HepG2 (cell line): Measurements from ENCODE around the gene DNAJB2. TPM values are rescaled to one million over a fixed set of nuclear protein-coding genes. Genes with fewer than 3 reads are reported as not detected.

Source experiments
- ATAC-seq: fragments of 200-7000 bp; cut with Tn5 transposase; 3 replicates; pipeline ENCODE4 v1.9.1; 2020; ENCODE audit warnings: mild to moderate bottlenecking, moderate library complexity
- BruUV-seq: library from RNA; stranded (reverse); fragments of 400-500 nt; replicated peaks from 2 replicates; lab custom pipeline; 2021; lab: Mats Ljungman, UMichigan
- CTCF ChIA-PET: fragments of 300-600 bp; formaldehyde crosslinking; extraction: SDS; loops from one replicate; lab custom pipeline; 2021; ENCODE audit warnings: low total read pairs, inconsistent platforms, low intra/inter-chr PET ratio; lab: Yijun Ruan, JAX
- POLR2A ChIA-PET: fragments of 350-600 bp; sonication (Branson Sonifier 250); formaldehyde crosslinking; loops from one replicate; lab custom pipeline; 2020; ENCODE audit warnings: antibody characterized with exemption, inconsistent platforms; lab: Yijun Ruan, JAX
- DNase-seq: peaks from one replicate; pipeline ENCODE4 v3.0.0-alpha.2; 2015; ENCODE audit warnings: low spot score
- FAIRE-seq: peaks from 3 replicates; lab custom pipeline; 2011; peaks lifted over from hg19 to GRCh38; lab: Jason Lieb, UNC
- H2AFZ ChIP-seq: one replicate; pipeline ENCODE4 v1.6.1; 2011; ENCODE audit warnings: low read length, inconsistent platforms
- H3K27ac ChIP-seq: fragments of 300-600 bp; 3 replicates; pipeline ENCODE4 v1.8.0; 2011; ENCODE audit warnings: mixed run types, mild to moderate bottlenecking, mixed read lengths, low read length, inconsistent platforms; ENCODE audit not compliant: insufficient read depth; ENCODE audit errors: extremely low read length
- H3K27me3 ChIP-seq, 2 experiments: fragments of 200-600 bp in 1 of 2; 2 replicates in 1 of 2; 3 replicates in 1 of 2; pipeline versions ENCODE4 v1.6.0 to v1.8.0; 2011; ENCODE audit warnings: low read length in 2 of 2, mild to moderate bottlenecking in 2 of 2, moderate library complexity in 2 of 2, inconsistent platforms in 1 of 2; ENCODE audit not compliant: insufficient read depth in 2 of 2, control insufficient read depth in 1 of 2
- H3K36me3 ChIP-seq, 2 experiments: fragments of 200-600 bp in 1 of 2; replicated peaks in 1 of 2; 2 replicates in 1 of 2; 3 replicates in 1 of 2; pipeline versions ENCODE4 v1.5.1 to v1.8.0; 2011; ENCODE audit warnings: low read length in 2 of 2, inconsistent platforms in 1 of 2; ENCODE audit not compliant: insufficient read depth in 2 of 2, control insufficient read depth in 1 of 2
- H3K4me1 ChIP-seq: 2 replicates; pipeline ENCODE4 v1.5.1; 2012; ENCODE audit warnings: low read length, inconsistent platforms; ENCODE audit not compliant: insufficient read depth
- H3K4me2 ChIP-seq: 2 replicates; pipeline ENCODE4 v1.6.0; 2011; ENCODE audit warnings: low read depth, low read length, inconsistent platforms
- H3K4me3 ChIP-seq, 3 experiments: fragments of 200-600 bp in 1 of 3; sonication (generic), shearing (Covaris generic) in 1 of 3; replicated peaks in 1 of 3; 2 replicates each; pipeline ENCODE4 v1.5.1; 2011 to 2016; ENCODE audit warnings: low read length in 3 of 3, inconsistent platforms in 2 of 3, low read depth in 2 of 3, mild to moderate bottlenecking in 2 of 3, control low read depth in 1 of 3, mixed read lengths in 1 of 3; ENCODE audit not compliant: insufficient read depth in 1 of 3
- H3K79me2 ChIP-seq: one replicate; pipeline ENCODE4 v1.6.1; 2011; ENCODE audit warnings: low read length, inconsistent platforms; ENCODE audit not compliant: insufficient read depth
- H3K9ac ChIP-seq: 2 replicates; pipeline ENCODE4 v1.6.0; 2011; ENCODE audit warnings: mild to moderate bottlenecking, low read depth, low read length, inconsistent platforms; ENCODE audit not compliant: insufficient read depth
- H3K9me3 ChIP-seq: 2 replicates; pipeline ENCODE4 v1.5.1; 2012; ENCODE audit warnings: mild to moderate bottlenecking, low read length
- H4K20me1 ChIP-seq: 2 replicates; pipeline ENCODE4 v1.6.0; 2011; ENCODE audit warnings: inconsistent platforms, mild to moderate bottlenecking, low read length, moderate library complexity; ENCODE audit not compliant: insufficient read depth
- ARID5B ChIP-seq: IDR thresholded peaks from 2 replicates; pipeline ENCODE4 v1.4.0; 2020; ENCODE audit warnings: mild to moderate bottlenecking, missing genetic modification reagents
- HNF1B ChIP-seq: sonication (generic); formaldehyde crosslinking; IDR thresholded peaks from 2 replicates; pipeline ENCODE4 v1.5.1; 2020; ENCODE audit warnings: mild to moderate bottlenecking, moderate library complexity, missing genetic modification reagents
- MIER2 ChIP-seq: IDR thresholded peaks from 2 replicates; pipeline ENCODE4 v1.6.1; 2016; ENCODE audit warnings: missing biosample characterization, missing genetic modification reagents
- NFKBIZ ChIP-seq: IDR thresholded peaks from 2 replicates; pipeline ENCODE4 v1.6.1; 2018; ENCODE audit warnings: missing genetic modification reagents, missing compliant biosample characterization
- NFYB ChIP-seq: sonication (generic); formaldehyde crosslinking; IDR thresholded peaks from 2 replicates; pipeline ENCODE4 v1.4.0; 2020; ENCODE audit warnings: missing genetic modification reagents
- NR2F1 ChIP-seq, 2 experiments: fragments of 450-650 bp in 1 of 2; formaldehyde crosslinking in 1 of 2; IDR thresholded peaks; 2 replicates each; pipeline versions ENCODE4 v1.5.0 to v1.6.1; 2016 to 2020; ENCODE audit warnings: mild to moderate bottlenecking in 1 of 2, missing compliant biosample characterization in 1 of 2, missing genetic modification reagents in 1 of 2, moderate library complexity in 1 of 2
- PTBP1 ChIP-seq: fragments of 200-400 bp; formaldehyde crosslinking; IDR thresholded peaks from 2 replicates; pipeline ENCODE4 v1.6.1; 2018; ENCODE audit warnings: low read length, low read depth; ENCODE audit not compliant: poor library complexity, severe bottlenecking
- RXRA ChIP-seq: sonication (generic); formaldehyde crosslinking; IDR thresholded peaks from 2 replicates; pipeline ENCODE4 v1.5.1; 2020; ENCODE audit warnings: missing genetic modification reagents
- TEAD3 ChIP-seq: optimal IDR thresholded peaks from 2 replicates; pipeline ENCODE3; 2016; ENCODE audit warnings: borderline replicate concordance
- ZBTB38 ChIP-seq: sonication (generic); formaldehyde crosslinking; IDR thresholded peaks from 2 replicates; pipeline ENCODE4 v1.5.1; 2020; ENCODE audit warnings: mild to moderate bottlenecking, missing genetic modification reagents
- ZBTB7B ChIP-seq: sonication (generic); formaldehyde crosslinking; IDR thresholded peaks from 2 replicates; pipeline ENCODE4 v1.4.0; 2020; ENCODE audit warnings: missing genetic modification reagents
- ZNF329 ChIP-seq: sonication (generic); formaldehyde crosslinking; IDR thresholded peaks from 2 replicates; pipeline ENCODE4 v1.9.0; 2021; ENCODE audit warnings: low read depth, mild to moderate bottlenecking, missing genetic modification reagents
- ZNF570 ChIP-seq: sonication (generic); formaldehyde crosslinking; IDR thresholded peaks from 2 replicates; pipeline ENCODE4 v1.4.0; 2020; ENCODE audit warnings: mild to moderate bottlenecking, missing genetic modification reagents, borderline replicate concordance
- WGBS: methylation state at CpG from one replicate; pipeline ENCODE4 v1.1.6; 2017; ENCODE audit warnings: low lambda C conversion rate; 5-methylcytosine and 5-hydroxymethylcytosine counted together
- in situ Hi-C: cut with HindIII; loops from 2 replicates; pipeline ENCODE4 v1.10.0; 2017; ENCODE audit warnings: low pct_unique_long_range_greater_than_20kb; ENCODE audit not compliant: extremely low pct_ligation_motif_present
- intact Hi-C: fragments of 100-400 bp; cut with micrococcal nuclease; formaldehyde crosslinking; loops from one replicate; pipeline ENCODE4 v1.10.0; 2022; ENCODE audit not compliant: unreplicated experiment
- polyA plus RNA-seq, 8 experiments: library from polyadenylated mRNA; depleted of rRNA in 3 of 8; stranded (reverse) in 7 of 8; unstranded in 1 of 8; fragments of >200 nt; fragmentation: Illumina TruSeq in 4 of 8; extraction: Trizol in 4 of 8; gene quantifications; 2 replicates each; pipeline versions ENCODE4 v1.2.1 to v1.2.3, GENCODE V29; 2011 to 2016; ENCODE audit warnings: low read depth in 4 of 8, missing spikeins in 1 of 8, mixed read lengths in 1 of 8; ENCODE audit not compliant: insufficient read depth in 1 of 8
- total RNA-seq, 5 experiments: library from RNA; depleted of rRNA; stranded (reverse); fragments of >200 nt; fragmentation: Illumina TruSeq; extraction: Trizol; gene quantifications; 2 replicates each; pipeline ENCODE4 v1.2.3, GENCODE V29; 2016; ENCODE audit warnings: low read depth in 1 of 5
- TF ChIP-seq, protein P1 (sequence below): sonication (generic); formaldehyde crosslinking; IDR thresholded peaks from 2 replicates; pipeline ENCODE4 v1.4.0; 2020; ENCODE audit warnings: mild to moderate bottlenecking, missing genetic modification reagents
- TF ChIP-seq, protein P2 (sequence below): sonication (generic); formaldehyde crosslinking; IDR thresholded peaks from 2 replicates; pipeline ENCODE4 v1.4.0; 2020; ENCODE audit warnings: missing genetic modification reagents
- TF ChIP-seq, protein P3 (sequence below): IDR thresholded peaks from 2 replicates; pipeline ENCODE4 v1.6.1; 2012; ENCODE audit warnings: inconsistent platforms

DNAJB2 gene
- total and polyA plus RNA-seq, 2 of the 13 experiments (the other 11 are each of a cell fraction or from before 2014, with no cell fraction given): 21.3 to 31.1 TPM

DNA sequence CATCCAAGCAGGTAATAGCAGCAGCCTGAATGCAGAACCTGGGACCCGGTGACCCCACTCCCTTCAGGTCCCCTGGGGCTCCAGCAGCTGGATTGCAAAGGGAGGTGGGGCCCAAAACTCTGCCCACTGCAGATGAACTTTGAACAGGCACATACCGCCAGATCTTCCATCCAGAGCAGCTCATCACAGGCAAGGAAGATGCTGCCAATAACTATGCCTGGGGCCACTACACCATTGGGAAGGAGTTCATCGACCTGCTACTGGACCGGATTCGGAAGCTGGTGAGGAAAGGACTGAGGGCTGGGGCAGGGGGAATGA lies 9.2 kb upstream of the DNAJB2 start:
- H2AFZ ChIP-seq: no peak overlapping the region
- BruUV-seq: no TSS peak
- 4% methylated on average over 5 of the region's 5 CpGs for WGBS
- peak; percentile 55 for ATAC-seq
- in situ Hi-C loops: no loop called here
- CTCF ChIA-PET: no interaction called here
- H3K4me3 ChIP-seq: no peak overlapping the region
- intact Hi-C loops: no loop called here
- peak overlapping the region; percentile 52 for H3K4me2 ChIP-seq
- no peaks in the 10 kb centered on the region for H3K36me3 ChIP-seq
- no peak overlapping the region for H3K27ac ChIP-seq
- POLR2A ChIA-PET: interaction anchor here (0.9 to 2.1 kb wide), 12 partner anchors 9 to 117 kb away, joined by 3 to 22 read pairs (median 4); partner anchors contain the start of genes ANKZF1, ATG9A, DNAJB2 and DNPEP
- no peaks in the 10 kb centered on the region for H4K20me1 ChIP-seq
- peaks cover 41% of the 10 kb centered on the region for H3K4me1 ChIP-seq
- H3K9me3 ChIP-seq: no peaks in the 10 kb centered on the region
- DNase-seq: no peak
- FAIRE-seq: peak; percentile 48
- H3K9ac ChIP-seq: no peak overlapping the region
- H3K79me2 ChIP-seq: no peaks in the 10 kb centered on the region
- H3K27me3 ChIP-seq: peaks cover 2 to 21% of the 10 kb centered on the region in 2 experiments; a peak in 3 of 5 replicates
- TF ChIP-seq PTBP1 (no peak), HNF1B (CRISPR knock-in tag) (peak; percentile 60; the same call in 1 of the 2 replicates), NFYB (0 out of 2 replicates have a peak, but pooled peaks have one; percentile 5), NFKBIZ (0 out of 2 replicates have a peak, but pooled peaks have one; percentile 37), TEAD3 (CRISPR knock-in tag) (peak; percentile 79), RXRA (peak; percentile 32; the same call in 1 of the 2 replicates), ZNF329 (CRISPR knock-in tag) (no peak), ZBTB38 (CRISPR knock-in tag) (peak; percentile 52; the same call in 1 of the 2 replicates), NR2F1 (CRISPR knock-in tag; IDR thresholded peaks at IDR 0.05) (no peak), ZNF570 (no peak), MIER2 (CRISPR knock-in tag) (no peak), ARID5B (CRISPR knock-in tag) (0 out of 2 replicates have a peak, but pooled peaks have one; percentile 33), ZBTB7B (CRISPR knock-in tag) (peak; percentile 59; the same call in 1 of the 2 replicates)
- TF ChIP-seq, protein P1, sequence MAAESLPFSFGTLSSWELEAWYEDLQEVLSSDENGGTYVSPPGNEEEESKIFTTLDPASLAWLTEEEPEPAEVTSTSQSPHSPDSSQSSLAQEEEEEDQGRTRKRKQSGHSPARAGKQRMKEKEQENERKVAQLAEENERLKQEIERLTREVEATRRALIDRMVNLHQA (CRISPR knock-in tag): no peak
- TF ChIP-seq, protein P2, sequence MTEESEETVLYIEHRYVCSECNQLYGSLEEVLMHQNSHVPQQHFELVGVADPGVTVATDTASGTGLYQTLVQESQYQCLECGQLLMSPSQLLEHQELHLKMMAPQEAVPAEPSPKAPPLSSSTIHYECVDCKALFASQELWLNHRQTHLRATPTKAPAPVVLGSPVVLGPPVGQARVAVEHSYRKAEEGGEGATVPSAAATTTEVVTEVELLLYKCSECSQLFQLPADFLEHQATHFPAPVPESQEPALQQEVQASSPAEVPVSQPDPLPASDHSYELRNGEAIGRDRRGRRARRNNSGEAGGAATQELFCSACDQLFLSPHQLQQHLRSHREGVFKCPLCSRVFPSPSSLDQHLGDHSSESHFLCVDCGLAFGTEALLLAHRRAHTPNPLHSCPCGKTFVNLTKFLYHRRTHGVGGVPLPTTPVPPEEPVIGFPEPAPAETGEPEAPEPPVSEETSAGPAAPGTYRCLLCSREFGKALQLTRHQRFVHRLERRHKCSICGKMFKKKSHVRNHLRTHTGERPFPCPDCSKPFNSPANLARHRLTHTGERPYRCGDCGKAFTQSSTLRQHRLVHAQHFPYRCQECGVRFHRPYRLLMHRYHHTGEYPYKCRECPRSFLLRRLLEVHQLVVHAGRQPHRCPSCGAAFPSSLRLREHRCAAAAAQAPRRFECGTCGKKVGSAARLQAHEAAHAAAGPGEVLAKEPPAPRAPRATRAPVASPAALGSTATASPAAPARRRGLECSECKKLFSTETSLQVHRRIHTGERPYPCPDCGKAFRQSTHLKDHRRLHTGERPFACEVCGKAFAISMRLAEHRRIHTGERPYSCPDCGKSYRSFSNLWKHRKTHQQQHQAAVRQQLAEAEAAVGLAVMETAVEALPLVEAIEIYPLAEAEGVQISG (CRISPR knock-in tag): no peak
- TF ChIP-seq, protein P3, sequence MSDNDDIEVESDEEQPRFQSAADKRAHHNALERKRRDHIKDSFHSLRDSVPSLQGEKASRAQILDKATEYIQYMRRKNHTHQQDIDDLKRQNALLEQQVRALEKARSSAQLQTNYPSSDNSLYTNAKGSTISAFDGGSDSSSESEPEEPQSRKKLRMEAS: peak; percentile 5; the same call in 1 of the 2 replicates
